SK-N-SH treated with all-trans-retinoic acid at 6 μM for 48 hours (cell line): Measurements from ENCODE around the gene ENTREP3.

Experiments
- ATAC-seq: fragments of 200-7000 bp; cut with Tn5 transposase; 3 replicates; pipeline ENCODE4 v1.9.1; 2020; ENCODE audit warnings: mild to moderate bottlenecking, moderate library complexity
- ARNTL ChIP-seq: fragments of 450-650 bp; formaldehyde crosslinking; IDR thresholded peaks from 2 replicates; pipeline ENCODE4 v1.5.0; 2020; ENCODE audit warnings: low read depth, mild to moderate bottlenecking, moderate library complexity, borderline replicate concordance
- BACH2 ChIP-seq: fragments of 250-450 bp; sonication (Bioruptor Pico); IDR thresholded peaks from 2 replicates; pipeline ENCODE4 v1.9.0; 2021; ENCODE audit warnings: mild to moderate bottlenecking, borderline replicate concordance
- CREB5 ChIP-seq: fragments of 250-450 bp; sonication (Bioruptor Pico); IDR thresholded peaks from 2 replicates; pipeline ENCODE4 v1.5.1; 2020; ENCODE audit warnings: low read depth, mild to moderate bottlenecking, moderate library complexity
- CSDC2 ChIP-seq: fragments of 250-450 bp; sonication (Bioruptor Pico); IDR thresholded peaks from 2 replicates; pipeline ENCODE4 v1.5.0; 2020; ENCODE audit warnings: mild to moderate bottlenecking, moderate library complexity
- ESRRG ChIP-seq: fragments of 250-450 bp; sonication (Bioruptor Pico); IDR thresholded peaks from 2 replicates; pipeline ENCODE4 v1.6.1; 2021; ENCODE audit warnings: mild to moderate bottlenecking
- GLIS3 ChIP-seq: fragments of 250-450 bp; sonication (Bioruptor Pico); IDR thresholded peaks from 2 replicates; pipeline ENCODE4 v1.5.0; 2020; ENCODE audit warnings: mild to moderate bottlenecking, moderate library complexity
- ISL1 ChIP-seq: fragments of 250-450 bp; sonication (Bioruptor Pico); IDR thresholded peaks from 2 replicates; pipeline ENCODE4 v2.1.2; 2022; ENCODE audit warnings: mild to moderate bottlenecking, moderate library complexity
- OSR1 ChIP-seq: fragments of 250-450 bp; sonication (Bioruptor Pico); IDR thresholded peaks from 2 replicates; pipeline ENCODE4 v1.8.0; 2022; ENCODE audit warnings: moderate library complexity, mild to moderate bottlenecking, inconsistent platforms
- POU6F1 ChIP-seq: fragments of 250-450 bp; sonication (Bioruptor Pico); IDR thresholded peaks from 2 replicates; pipeline ENCODE4 v1.8.0; 2021; ENCODE audit warnings: low read depth, mild to moderate bottlenecking, moderate library complexity, borderline replicate concordance
- PPARA ChIP-seq: fragments of 250-450 bp; sonication (Bioruptor Pico); IDR thresholded peaks from 2 replicates; pipeline ENCODE4 v1.5.0; 2020; ENCODE audit warnings: mild to moderate bottlenecking, borderline replicate concordance
- RARB ChIP-seq: fragments of 250-450 bp; sonication (Bioruptor Pico); IDR thresholded peaks from 2 replicates; pipeline ENCODE4 v1.8.0; 2021; ENCODE audit warnings: mild to moderate bottlenecking, moderate library complexity
- SNAI2 ChIP-seq: fragments of 250-450 bp; sonication (Bioruptor Pico); IDR thresholded peaks from 2 replicates; pipeline ENCODE4 v1.5.0; 2020; ENCODE audit warnings: mild to moderate bottlenecking, moderate library complexity
- TCF4 ChIP-seq: fragments of 250-450 bp; sonication (Bioruptor Pico); IDR thresholded peaks from 2 replicates; pipeline ENCODE4 v1.8.0; 2021; ENCODE audit warnings: mild to moderate bottlenecking, moderate library complexity, borderline replicate concordance
- TOX ChIP-seq: fragments of 250-450 bp; sonication (Bioruptor Pico); IDR thresholded peaks from 2 replicates; pipeline ENCODE4 v1.8.0; 2021; ENCODE audit warnings: mild to moderate bottlenecking, moderate library complexity, borderline replicate concordance
- ZC3H10 ChIP-seq: fragments of 250-450 bp; sonication (Bioruptor Pico); IDR thresholded peaks from 2 replicates; pipeline ENCODE4 v1.5.1; 2021; ENCODE audit warnings: mild to moderate bottlenecking, moderate library complexity
- ZFP3 ChIP-seq: fragments of 250-450 bp; sonication (Bioruptor Pico); IDR thresholded peaks from 2 replicates; pipeline ENCODE4 v1.5.0; 2020; ENCODE audit warnings: mild to moderate bottlenecking, moderate library complexity
- ZFP30 ChIP-seq: fragments of 450-650 bp; formaldehyde crosslinking; IDR thresholded peaks from 2 replicates; pipeline ENCODE4 v1.5.0; 2022; ENCODE audit warnings: mild to moderate bottlenecking, moderate library complexity
- ZNF565 ChIP-seq: fragments of 450-650 bp; formaldehyde crosslinking; conservative IDR thresholded peaks from 2 replicates; pipeline ENCODE4 v1.5.0; 2020; ENCODE audit warnings: low read depth, mild to moderate bottlenecking, moderate library complexity
- ZNF70 ChIP-seq: fragments of 450-650 bp; formaldehyde crosslinking; IDR thresholded peaks from 2 replicates; pipeline ENCODE4 v1.5.0; 2020; ENCODE audit warnings: mild to moderate bottlenecking, moderate library complexity
- ZNF8 ChIP-seq: fragments of 450-650 bp; formaldehyde crosslinking; IDR thresholded peaks from 2 replicates; pipeline ENCODE4 v1.5.0; 2020; ENCODE audit warnings: mild to moderate bottlenecking, moderate library complexity
- TF ChIP-seq, protein P1 (sequence below): fragments of 250-450 bp; sonication (Bioruptor Pico); IDR thresholded peaks from 2 replicates; pipeline ENCODE4 v1.5.0; 2020; ENCODE audit warnings: mild to moderate bottlenecking, moderate library complexity
- TF ChIP-seq, protein P2 (sequence below): fragments of 250-450 bp; sonication (Bioruptor Pico); IDR thresholded peaks from 2 replicates; pipeline ENCODE4 v1.8.0; 2020; ENCODE audit warnings: mild to moderate bottlenecking, moderate library complexity, borderline replicate concordance

The ENTREP3 gene

GRCh38 chr1:155268630-155269029 lies 13.3 kb upstream of the ENTREP3 start:
- no peak for ATAC-seq
- TF ChIP-seq TOX (CRISPR knock-in tag): no peak
- TF ChIP-seq PPARA: no peak
- TF ChIP-seq ZC3H10: no peak
- no peak for TF ChIP-seq CREB5 (CRISPR knock-in tag)
- no peak for TF ChIP-seq ESRRG (CRISPR knock-in tag)
- no peak for TF ChIP-seq ZFP3 (CRISPR knock-in tag)
- TF ChIP-seq, protein P1, sequence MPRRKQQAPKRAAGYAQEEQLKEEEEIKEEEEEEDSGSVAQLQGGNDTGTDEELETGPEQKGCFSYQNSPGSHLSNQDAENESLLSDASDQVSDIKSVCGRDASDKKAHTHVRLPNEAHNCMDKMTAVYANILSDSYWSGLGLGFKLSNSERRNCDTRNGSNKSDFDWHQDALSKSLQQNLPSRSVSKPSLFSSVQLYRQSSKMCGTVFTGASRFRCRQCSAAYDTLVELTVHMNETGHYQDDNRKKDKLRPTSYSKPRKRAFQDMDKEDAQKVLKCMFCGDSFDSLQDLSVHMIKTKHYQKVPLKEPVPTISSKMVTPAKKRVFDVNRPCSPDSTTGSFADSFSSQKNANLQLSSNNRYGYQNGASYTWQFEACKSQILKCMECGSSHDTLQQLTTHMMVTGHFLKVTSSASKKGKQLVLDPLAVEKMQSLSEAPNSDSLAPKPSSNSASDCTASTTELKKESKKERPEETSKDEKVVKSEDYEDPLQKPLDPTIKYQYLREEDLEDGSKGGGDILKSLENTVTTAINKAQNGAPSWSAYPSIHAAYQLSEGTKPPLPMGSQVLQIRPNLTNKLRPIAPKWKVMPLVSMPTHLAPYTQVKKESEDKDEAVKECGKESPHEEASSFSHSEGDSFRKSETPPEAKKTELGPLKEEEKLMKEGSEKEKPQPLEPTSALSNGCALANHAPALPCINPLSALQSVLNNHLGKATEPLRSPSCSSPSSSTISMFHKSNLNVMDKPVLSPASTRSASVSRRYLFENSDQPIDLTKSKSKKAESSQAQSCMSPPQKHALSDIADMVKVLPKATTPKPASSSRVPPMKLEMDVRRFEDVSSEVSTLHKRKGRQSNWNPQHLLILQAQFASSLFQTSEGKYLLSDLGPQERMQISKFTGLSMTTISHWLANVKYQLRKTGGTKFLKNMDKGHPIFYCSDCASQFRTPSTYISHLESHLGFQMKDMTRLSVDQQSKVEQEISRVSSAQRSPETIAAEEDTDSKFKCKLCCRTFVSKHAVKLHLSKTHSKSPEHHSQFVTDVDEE: no peak
- TF ChIP-seq ZNF8: no peak
- no peak for TF ChIP-seq RARB (CRISPR knock-in tag)

DNA sequence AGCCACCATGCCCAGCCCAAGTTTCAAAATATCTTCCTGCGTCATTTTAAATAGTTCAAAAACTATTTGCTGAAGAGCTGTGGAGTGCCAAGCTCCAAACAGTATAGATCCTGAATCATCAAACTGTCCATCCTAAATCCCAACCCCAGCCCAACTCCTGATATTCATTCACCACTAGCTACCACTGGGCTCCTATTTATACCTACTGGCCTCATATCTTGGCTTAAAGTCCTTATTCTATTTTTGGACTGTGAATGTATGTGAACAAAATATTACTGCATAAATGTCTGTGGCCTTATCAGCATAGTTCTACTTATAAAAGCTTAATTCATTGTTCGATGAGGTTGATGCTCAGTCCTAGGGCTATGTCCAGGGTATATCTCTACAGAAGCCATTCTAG lies 12.1 kb upstream of the ENTREP3 start:
- no peak for ATAC-seq
- no peak for TF ChIP-seq SNAI2 (CRISPR knock-in tag)
- no peak for TF ChIP-seq OSR1 (CRISPR knock-in tag)

GRCh38 chr1:155266553-155266952 lies 11.3 kb upstream of the ENTREP3 start:
- ATAC-seq: no peak

GRCh38 chr1:155263067-155263466 lies 7.8 kb upstream of the ENTREP3 start:
- TF ChIP-seq POU6F1 (CRISPR knock-in tag) (no peak), CSDC2 (no peak), ZFP30 (CRISPR knock-in tag) (no peak), PPARA (no peak), SNAI2 (CRISPR knock-in tag) (no peak), BACH2 (CRISPR knock-in tag) (no peak), GLIS3 (CRISPR knock-in tag) (no peak), ZNF8 (no peak), ISL1 (CRISPR knock-in tag) (no peak), RARB (CRISPR knock-in tag) (no peak), CREB5 (CRISPR knock-in tag) (no peak)
- TF ChIP-seq, protein P2, sequence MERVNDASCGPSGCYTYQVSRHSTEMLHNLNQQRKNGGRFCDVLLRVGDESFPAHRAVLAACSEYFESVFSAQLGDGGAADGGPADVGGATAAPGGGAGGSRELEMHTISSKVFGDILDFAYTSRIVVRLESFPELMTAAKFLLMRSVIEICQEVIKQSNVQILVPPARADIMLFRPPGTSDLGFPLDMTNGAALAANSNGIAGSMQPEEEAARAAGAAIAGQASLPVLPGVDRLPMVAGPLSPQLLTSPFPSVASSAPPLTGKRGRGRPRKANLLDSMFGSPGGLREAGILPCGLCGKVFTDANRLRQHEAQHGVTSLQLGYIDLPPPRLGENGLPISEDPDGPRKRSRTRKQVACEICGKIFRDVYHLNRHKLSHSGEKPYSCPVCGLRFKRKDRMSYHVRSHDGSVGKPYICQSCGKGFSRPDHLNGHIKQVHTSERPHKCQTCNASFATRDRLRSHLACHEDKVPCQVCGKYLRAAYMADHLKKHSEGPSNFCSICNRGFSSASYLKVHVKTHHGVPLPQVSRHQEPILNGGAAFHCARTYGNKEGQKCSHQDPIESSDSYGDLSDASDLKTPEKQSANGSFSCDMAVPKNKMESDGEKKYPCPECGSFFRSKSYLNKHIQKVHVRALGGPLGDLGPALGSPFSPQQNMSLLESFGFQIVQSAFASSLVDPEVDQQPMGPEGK: no peak

More at GRCh38 chr1:155266553-155266952, 11.3 kb upstream of the ENTREP3 start:
- TF ChIP-seq ZNF565 (CRISPR knock-in tag) (no peak), ZNF70 (CRISPR knock-in tag) (no peak), CSDC2 (no peak), ESRRG (CRISPR knock-in tag) (no peak), ZFP30 (CRISPR knock-in tag) (no peak), ARNTL (no peak), POU6F1 (CRISPR knock-in tag) (no peak), TOX (CRISPR knock-in tag) (no peak), TCF4 (CRISPR knock-in tag) (no peak), ZFP3 (CRISPR knock-in tag) (no peak), PPARA (no peak)
- TF ChIP-seq, protein P2: no peak
- TF ChIP-seq, all 23 proteins: peak for 0

More at GRCh38 chr1:155263067-155263466, 7.8 kb upstream of the ENTREP3 start:
- ATAC-seq: no peak
